HG03571 (cell line): Measurements from ENCODE around the gene WWOX.

Experiments
- ATAC-seq: cut with Tn5 transposase; IDR thresholded peaks from one replicate; pipeline ENCODE4 v1.9.1; 2021; ENCODE audit not compliant: unreplicated experiment

WWOX gene

DNA sequence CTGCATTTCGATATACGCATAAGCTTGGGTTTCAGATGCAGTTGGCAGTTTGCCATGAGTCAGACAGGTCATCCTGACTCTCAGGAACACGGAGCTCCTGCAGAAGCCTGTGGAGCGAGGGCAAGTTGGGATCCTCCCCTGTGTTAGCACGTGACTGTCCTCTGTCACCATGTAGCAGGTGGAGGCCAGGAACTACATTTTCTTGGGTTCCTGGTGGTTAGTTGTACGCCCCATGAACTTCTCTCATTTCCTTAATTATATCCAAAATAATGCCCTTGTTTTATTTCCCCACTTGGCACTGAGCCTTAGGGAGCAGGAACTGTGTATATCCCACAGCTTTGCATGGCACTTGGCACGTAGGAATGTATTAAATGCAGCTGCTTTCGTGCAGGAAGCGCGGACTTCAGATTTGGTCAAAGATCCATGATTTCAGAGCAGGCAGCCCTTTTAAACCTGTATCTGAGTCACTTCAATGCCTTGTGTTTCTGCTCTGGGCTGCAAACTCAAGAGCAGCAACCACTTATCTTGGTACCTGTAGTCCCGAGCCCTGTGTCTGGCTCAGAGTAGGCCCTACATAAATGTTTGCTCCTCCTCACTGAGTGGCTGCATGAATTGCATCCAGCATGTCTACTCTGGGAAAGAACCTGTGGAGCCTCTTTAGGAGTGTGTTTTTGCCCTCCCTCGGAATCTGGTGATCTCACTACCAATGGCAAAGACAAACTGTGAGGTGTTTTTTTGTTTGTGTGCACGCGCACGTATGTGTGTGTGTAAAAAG lies 1072.7 kb downstream of the WWOX start:
- no peak for ATAC-seq

DNA sequence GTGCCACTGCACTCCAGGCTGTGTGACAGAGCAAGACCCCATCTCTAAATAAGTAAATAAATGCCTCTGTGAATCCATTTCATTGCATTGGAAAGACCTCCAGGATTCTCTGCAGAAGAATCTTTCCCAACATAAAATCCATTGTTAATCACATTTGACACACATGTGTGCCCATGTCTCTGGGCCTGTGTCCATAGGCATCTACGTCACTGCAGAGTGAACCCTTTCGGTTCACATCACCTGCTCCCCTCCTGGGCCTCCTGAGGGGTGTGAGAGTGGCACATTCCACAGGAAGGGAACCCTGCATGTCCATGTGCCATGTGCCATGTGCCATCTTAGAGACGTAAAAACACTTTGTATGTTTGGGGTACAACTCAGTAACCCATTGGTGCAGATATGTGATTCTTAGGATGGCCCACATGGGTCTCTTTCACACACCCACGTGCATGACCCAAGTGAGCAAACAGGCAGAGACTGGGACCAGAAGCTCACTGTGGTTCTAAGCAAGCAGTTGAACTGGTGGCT lies 1073.6 kb downstream of the WWOX start:
- no peak for ATAC-seq

DNA sequence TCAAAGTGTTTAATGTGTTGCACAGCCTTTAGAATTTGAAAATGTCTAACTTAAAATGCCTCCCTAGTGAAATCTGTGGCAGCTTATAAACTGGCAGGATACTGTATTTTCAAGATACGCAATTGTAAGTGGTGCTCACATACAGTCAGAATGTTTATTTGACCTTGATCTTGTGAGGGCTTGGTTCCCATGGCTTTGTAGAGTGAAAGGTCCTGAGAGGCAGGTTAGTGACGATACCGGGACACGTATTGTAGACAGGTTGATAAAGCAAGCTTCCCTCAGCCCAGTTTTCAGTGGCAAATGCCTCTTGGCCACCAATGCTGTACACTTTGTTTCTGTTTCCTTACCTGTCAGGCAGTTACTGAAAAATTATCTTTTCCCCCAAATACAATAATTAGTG lies 1074.5 kb downstream of the WWOX start:
- no peak for ATAC-seq

DNA sequence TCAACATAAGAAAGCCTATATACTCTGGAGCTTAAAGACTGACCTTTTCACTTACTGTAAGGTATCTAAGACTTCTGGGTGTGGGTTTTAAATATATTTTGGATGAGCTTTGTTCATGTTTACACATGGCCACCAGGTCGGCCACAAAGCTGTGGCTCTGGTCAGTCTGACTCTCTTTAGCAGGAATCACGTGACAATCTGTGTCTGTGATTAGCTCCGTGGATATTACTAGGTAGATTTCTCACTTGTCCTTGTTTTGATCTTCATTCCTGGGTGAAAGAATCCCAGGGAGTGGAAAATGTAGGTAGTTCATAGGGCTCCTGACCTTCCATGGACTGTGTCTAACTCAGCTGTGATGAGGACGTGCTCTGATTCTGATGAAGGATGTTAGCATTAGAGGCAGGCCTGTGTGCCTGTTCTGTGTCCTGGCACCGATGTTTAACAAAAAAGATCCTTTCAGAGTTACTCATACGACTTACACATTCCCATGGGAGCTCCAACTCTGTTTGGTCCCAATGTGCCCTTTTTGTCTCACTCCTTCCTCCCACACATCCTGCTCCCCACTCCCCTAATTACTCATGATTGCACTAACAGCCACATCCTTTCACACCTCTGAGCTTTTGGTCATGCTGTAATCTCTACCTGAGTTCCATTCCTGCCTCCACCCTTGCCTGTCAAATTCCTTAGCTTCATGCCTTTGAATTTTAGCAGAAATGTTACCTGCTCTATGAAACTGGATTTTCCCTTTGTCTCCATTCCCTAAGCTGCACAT lies 1076.0 kb downstream of the WWOX start:
- no peak for ATAC-seq

DNA sequence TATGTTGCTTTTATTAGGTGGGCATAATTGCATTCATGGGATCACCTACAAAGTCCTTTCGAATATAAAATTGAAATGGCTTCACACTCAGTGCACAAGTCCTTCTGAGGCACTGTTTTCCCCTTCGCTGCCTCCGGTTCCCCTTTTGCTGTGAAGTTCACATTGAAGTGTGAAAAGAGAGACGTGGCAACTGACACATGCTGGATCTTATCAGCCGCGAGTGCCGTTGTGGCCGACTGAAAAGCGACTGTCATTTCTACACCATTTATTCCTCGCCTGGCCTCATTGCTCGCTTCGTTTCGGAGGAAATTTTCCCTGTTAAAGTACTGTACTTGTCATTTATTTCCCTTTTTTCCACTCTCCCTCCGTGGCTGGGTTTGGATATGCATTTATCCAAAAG lies 1077.6 kb downstream of the WWOX start:
- no peak for ATAC-seq

DNA sequence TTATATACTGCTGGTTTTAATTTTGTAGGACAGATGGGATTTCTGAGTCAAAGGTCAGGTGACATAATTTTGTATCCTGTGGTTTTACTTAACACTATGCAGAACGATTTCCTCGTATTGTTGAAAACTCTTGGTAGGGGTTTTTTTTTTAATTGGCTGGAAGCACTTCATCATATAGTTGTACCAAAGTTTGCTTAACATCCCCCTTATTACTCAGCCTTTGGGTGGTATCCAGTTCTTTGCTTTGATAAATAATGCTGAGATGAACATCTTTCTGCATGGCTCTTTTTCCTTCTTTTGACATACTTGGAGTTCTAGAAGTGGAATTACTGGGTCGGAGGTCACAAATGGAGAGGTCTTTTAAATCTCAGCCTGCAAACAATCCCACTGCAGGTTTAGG lies 1082.0 kb downstream of the WWOX start:
- ATAC-seq, result no peak

DNA sequence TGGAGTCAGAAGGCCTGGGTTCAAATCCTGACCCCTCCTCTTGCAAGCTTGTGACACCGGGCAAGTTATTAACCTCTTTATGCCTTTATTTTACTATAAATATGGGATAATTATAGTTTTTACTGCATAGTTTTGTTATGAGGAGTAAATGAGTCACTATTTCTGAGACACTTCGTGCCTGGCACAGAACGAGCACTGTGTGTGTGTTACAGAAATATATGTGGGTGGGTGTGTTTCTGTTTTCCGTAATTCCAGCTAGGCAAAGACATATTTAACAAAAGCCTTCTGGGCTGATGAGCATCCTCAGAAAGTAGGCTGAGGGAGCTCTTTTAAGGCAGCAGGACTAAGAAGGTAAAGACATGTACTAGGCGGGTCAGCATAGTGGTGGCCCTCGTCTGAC lies 1083.2 kb downstream of the WWOX start:
- ATAC-seq, result no peak

DNA sequence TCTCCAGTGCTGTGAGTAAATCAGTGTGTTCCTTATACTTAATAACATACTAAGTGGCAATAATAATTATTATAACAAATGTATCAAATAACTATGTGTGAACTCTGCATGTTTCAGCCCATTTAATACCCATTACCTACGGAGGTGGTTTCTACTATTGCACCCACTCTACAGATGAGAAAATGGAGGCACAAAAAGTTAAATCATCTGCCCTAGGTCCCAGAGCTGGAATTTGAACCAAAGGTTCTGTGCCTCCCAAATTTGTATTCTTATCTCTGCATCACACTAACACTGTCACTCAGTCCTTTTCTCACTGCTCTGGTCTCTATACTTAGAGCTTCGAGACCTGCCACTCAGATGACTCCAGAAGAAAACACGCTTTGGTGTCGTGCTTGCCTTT lies 1084.1 kb downstream of the WWOX start:
- ATAC-seq, result no peak

DNA sequence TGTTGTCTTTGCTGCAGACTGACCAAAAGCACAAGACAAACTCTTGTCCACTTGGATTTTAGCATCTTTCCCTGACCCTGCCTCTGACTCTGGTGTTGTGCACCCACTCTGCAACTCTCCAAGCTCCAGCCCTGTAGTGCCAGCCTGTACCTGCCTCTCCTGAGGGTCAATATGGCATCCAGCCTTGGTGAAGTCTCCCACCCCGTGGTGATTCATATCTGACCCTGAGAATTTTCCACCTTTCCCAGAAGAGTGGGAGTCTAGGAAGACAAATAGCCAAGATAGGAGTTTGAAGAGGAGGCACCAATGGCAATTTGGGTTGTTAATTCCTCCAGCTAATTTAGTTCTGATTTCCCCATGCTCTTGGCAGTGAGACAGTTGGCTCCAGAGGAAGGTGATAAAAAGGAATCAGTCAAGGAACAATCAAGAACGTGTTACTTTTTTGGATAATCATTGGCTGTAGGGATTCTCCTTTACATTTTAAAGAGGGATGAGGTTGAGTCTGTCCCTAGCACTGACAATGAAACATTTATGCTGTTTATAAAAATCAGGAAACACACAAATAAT lies 1085.1 kb downstream of the WWOX start:
- ATAC-seq, result no peak

DNA sequence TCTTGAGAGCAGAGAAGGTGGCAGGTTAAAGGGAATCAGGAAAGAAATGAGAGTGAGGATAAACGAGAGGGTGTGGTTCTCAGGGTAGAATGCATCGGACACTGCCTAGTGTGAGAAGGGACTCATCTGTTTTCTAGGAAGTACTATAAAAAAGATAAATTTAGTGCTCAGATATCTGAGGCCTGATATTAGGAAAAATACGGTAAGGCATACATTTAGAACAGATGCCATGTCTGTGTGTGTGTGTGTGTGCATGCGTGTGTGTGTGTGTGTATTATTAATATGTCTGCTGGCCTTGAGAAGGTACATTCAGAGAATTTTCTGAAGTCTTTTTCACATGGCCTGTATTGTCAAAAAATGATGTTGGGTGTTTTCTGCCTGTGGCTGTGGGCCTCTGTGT lies 1086.3 kb downstream of the WWOX start:
- ATAC-seq, result no peak

DNA sequence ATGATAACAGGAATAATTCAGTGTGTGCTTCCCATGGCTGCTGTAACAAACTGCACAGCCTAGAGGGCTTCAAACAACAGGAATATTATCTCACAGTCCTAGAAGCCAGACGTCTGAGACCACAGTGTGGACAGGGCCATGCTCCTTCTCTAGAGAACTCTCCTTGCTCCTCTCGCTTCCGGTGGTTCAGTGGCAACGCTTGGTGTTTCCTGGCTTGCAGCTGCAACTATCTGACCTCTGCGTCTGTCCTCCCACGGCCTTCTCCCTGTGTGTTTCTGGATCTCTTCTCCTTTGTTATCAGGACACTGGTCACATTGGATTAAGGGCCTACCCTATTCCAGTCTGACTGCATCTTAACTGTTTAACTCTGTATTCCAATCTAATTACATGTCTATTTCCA lies 1086.7 kb downstream of the WWOX start:
- ATAC-seq, result no peak

DNA sequence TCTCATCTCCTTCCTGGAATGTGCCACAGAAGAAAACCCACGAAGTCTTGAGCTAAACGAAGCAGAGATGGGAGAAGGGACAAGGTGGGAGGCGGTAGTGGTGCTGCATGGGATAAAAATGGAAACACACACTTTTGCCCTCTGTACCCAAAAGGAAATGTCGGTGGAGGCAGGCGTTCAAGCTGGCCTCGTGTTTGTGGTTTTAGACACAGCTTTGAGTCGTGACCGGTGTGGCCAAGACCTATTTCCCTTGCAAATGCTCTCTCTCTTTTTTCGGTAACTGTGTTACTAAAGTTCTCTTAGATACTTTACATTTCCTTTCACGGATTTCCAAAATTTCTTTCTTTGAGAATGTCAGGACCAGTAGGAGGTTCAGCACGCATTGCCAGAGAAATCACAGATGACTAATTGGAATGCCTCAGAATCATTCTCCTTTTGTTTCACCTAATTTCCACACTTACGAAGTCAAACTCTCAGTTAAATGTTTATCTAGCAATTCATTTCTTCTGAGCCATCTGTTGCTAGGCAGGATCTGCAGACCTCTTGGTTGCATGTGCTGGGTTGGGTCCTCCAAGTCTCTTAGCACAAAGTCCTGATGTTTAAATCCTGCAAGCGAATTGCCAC lies 1088.8 kb downstream of the WWOX start:
- no peak for ATAC-seq

DNA sequence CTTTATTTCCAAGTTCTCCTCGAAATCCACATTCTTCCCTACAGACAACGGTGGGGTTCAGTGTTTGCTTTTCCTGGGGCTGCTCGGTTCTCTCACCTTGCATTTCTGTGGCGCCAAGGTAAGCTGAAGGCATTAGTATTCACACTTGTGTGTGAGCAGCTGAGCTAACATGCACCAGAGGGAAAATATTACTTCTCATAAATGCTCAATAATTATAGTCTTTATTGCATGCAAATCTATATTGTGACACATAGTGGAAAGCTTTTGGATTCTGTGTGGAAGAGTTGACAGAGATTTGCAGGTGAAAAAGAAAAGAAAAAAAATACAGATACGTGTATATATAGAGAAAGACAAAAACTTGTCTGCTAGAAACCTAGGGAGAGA lies 1089.3 kb downstream of the WWOX start:
- no peak for ATAC-seq

DNA sequence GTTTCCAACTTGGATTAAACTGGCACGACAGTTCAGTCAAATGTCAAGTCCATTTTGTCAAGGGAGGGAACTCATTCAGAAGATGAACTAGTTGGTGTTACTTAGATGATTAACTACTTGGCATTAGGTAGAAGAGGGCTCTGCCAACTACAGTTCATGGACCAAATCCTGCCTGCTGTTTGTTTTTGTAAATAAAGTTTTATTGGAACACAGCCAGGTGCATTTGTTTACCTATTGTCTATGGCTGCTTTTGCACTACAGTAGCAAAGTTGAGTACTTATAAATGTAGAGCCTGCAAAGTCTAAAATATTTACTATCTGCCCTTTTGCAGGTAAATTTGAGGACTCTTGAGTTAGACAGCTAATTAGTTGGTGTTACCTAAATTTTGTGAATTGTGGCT lies 1091.1 kb downstream of the WWOX start:
- no peak for ATAC-seq

DNA sequence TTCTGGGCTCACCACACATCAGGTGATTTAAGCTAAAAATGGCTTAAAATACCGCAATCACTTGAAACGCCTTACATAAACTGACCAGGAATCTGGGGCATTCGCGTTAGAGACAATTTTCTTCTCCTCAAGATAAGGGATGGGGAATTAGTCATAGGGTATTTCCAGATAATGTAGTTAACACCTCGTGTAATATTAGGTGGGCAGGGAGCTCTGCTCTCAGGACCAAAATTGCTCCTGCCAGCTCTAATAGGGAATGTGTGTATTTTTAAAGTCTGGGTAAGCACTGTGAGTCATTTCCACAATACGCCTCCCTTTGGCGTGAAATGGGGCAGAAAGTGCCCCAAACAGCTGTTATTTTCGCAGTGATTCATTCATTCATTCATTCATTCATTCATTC lies 1092.5 kb downstream of the WWOX start:
- ATAC-seq, result no peak

DNA sequence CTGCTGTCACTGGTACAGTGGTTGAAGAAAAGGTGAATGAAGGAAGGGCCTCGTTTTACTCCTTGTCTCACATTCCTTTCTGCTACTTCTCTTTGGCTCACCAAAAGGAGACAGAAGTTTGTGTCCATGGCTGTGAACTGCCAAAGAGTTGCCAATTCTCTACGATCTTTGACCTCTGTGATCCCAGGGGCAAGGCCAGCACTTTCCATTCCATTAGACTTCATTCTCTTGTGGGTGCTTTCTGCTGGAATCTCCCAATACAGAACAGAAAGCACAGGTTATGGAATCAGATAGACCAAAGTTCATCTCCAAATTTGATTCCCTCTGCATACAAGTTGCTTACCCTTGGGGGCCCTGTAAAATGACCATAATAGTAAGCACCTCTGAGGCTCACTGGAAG lies 1093.5 kb downstream of the WWOX start:
- no peak for ATAC-seq

DNA sequence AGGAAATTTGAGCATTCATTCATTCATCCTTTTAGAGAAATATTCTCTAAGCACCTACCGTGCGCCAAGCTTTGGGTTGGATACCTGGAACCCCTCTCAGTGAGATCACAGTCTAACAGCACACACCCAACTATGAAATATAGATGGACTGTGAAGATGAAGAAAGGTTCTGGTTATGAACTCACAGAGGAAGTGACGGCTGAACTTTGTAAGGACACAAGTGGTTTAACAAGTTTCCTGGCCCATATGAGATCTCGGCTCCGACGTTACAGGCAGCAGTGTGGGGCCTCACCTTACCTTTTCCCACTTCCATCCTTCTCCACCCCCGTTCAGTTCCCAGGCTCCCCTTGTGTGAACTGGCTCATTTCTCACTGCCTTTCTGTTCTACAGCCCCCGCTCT lies 1094.8 kb downstream of the WWOX start:
- ATAC-seq, result no peak

DNA sequence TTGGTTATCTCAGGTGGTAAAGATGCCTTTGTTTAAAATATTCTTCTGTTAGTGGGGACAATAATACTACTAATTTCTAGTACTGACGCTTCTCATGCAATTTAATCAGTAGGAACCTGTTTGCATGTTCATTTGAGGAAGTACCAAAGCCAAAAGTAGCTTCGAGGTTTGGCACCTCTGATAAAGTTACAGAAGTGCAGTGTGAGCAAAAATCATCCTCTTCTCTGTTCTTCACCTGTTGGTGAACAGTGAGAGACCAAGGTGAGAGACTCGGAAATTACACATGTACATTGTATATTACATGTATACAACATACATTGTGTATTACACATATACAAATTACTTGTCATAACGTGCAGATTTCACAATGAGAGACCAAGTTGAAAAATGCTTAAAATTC lies 1096.5 kb downstream of the WWOX start:
- ATAC-seq, result no peak

DNA sequence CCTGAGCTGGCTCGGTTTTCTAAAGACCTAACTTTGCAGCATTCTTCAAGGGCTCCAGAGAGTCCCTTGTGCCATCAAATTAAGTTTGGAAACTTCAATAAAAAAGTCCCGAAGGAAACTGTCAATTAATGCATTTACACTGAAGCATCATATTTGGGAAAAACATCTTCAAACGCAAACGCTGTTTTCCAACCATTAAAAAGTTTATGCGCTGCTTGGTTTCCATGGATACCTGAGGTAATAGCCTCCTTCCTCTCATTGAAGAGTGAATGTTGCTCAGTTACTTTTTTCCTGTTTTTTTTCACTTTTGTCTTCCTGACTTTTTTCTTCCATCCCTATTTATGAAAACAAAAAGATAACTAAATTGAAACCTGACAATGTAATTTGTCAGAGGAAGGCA lies 1102.0 kb downstream of the WWOX start:
- ATAC-seq, result no peak

DNA sequence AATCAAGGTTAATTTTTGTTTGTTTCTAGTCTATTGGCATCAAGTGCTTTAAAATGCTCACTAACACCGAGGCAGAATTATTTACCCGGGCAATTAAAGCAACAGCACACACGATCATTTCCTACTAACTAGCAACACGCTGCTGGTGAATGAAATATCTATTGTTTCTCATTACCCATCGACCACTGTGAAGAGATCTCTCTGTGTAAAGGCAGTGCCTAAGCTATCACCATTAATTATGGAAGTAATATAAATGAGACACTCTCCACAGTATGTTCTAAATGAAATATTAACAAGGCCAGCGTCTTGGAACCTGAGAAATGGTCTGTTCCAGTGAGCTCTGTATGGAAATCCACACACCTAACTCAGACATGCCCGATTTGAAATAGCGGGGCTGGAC lies 1103.5 kb downstream of the WWOX start:
- ATAC-seq, result no peak

DNA sequence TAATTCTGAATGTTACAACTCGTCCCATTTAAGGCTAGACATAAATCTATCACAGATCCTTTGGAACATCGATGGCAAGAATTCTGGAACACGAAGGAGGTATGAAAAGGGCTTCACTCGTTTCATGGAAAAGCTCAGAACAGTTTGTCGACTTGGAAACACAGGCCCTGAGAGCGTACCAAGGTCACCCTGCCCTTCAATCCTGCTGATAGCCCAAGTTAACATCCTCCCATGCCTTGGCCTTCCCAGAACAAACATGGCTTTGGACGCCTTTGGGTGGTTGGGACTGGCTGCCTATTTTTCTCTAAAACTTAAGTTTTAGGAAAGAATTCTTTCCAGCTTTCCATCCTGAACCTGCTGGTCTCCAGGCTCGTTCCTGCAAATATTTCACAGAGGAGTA lies 1105.0 kb downstream of the WWOX start:
- ATAC-seq, result no peak

DNA sequence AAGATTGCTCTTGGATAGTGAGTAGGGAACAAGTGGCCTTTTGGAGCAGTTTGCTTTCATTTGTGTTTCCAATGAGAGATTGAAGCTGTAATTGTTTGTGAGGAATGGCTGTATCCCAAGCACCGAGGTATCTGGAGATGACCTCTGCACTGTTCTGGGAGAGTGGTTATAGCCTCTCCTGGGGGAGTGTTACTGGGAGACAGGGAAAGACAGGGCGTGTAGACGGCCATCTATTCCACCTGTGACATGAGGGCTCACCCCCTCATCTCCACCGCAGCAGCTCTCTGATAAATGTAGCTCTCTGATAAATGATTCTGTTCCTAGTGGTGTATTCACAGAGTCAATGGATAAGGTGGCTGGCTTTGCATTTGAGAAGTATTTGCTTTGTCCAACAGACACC lies 1107.4 kb downstream of the WWOX start:
- ATAC-seq, result no peak
